ENCODE results near the gene NT5C3A. TPM values are rescaled to one million over a fixed set of nuclear protein-coding genes. Genes with fewer than 3 reads are reported as not detected.
"Not testable (repeated sequence)": the region's sequence is repeated elsewhere in the genome, so short reads cannot be mapped to it uniquely, and the experiment has no call there.

NT5C3A gene
- polyA plus RNA-seq, 1 experiment, result 20.3 TPM

- CTCF ChIA-PET, result interaction anchor here (0.6 kb wide), 1 partner anchor 23 kb away, joined by 4 read pairs; no protein-coding TSS in a partner anchor
- DNase-seq (ENCODE audit: low read depth, low spot score); H3K9me3 ChIP-seq (ENCODE audit: control insufficient read depth, insufficient read depth, low read length); H3K4me3 ChIP-seq (ENCODE audit: low read depth, low read length); POLR2A ChIA-PET; H3K27ac ChIP-seq (ENCODE audit: low read depth, low read length); H3K27me3 ChIP-seq (ENCODE audit: control insufficient read depth, insufficient read depth, low read length): not testable (repeated sequence)
Observed at GRCh38 chr7:32988148-32988547, 74.4 kb downstream of the NT5C3A start.

- H3K27ac ChIP-seq (ENCODE audit: low read depth, low read length); CTCF ChIA-PET; POLR2A ChIA-PET; DNase-seq (ENCODE audit: low read depth, low spot score); H3K27me3 ChIP-seq (ENCODE audit: control insufficient read depth, insufficient read depth, low read length); H3K9me3 ChIP-seq (ENCODE audit: control insufficient read depth, insufficient read depth, low read length); H3K4me3 ChIP-seq (ENCODE audit: low read depth, low read length): not testable (repeated sequence)
Observed at GRCh38 chr7:32979902-32980301, 82.7 kb downstream of the NT5C3A start.

- CTCF ChIA-PET; POLR2A ChIA-PET; H3K27ac ChIP-seq (ENCODE audit: low read depth, low read length); H3K4me3 ChIP-seq (ENCODE audit: low read depth, low read length); H3K27me3 ChIP-seq (ENCODE audit: control insufficient read depth, insufficient read depth, low read length); H3K9me3 ChIP-seq (ENCODE audit: control insufficient read depth, insufficient read depth, low read length): not testable (repeated sequence)
- DNase-seq (ENCODE audit: low read depth, low spot score), result peak; percentile 32
Observed at GRCh38 chr7:32979246-32979645, 83.3 kb downstream of the NT5C3A start.

- CTCF ChIA-PET; DNase-seq (ENCODE audit: low read depth, low spot score); H3K27me3 ChIP-seq (ENCODE audit: control insufficient read depth, insufficient read depth, low read length); H3K9me3 ChIP-seq (ENCODE audit: control insufficient read depth, insufficient read depth, low read length); H3K27ac ChIP-seq (ENCODE audit: low read depth, low read length); POLR2A ChIA-PET; H3K4me3 ChIP-seq (ENCODE audit: low read depth, low read length): not testable (repeated sequence)
Observed at GRCh38 chr7:32977159-32977558, 85.4 kb downstream of the NT5C3A start.

- H3K27me3 ChIP-seq (ENCODE audit: control insufficient read depth, insufficient read depth, low read length); CTCF ChIA-PET; H3K27ac ChIP-seq (ENCODE audit: low read depth, low read length); H3K4me3 ChIP-seq (ENCODE audit: low read depth, low read length); DNase-seq (ENCODE audit: low read depth, low spot score); H3K9me3 ChIP-seq (ENCODE audit: control insufficient read depth, insufficient read depth, low read length); POLR2A ChIA-PET: not testable (repeated sequence)
Observed at GRCh38 chr7:32971967-32972366, 90.6 kb downstream of the NT5C3A start.

GRCh38 chr7:32967268-32967582 lies 95.4 kb downstream of the NT5C3A start:
- H3K9me3 ChIP-seq (ENCODE audit: control insufficient read depth, insufficient read depth, low read length); DNase-seq (ENCODE audit: low read depth, low spot score); H3K27ac ChIP-seq (ENCODE audit: low read depth, low read length); CTCF ChIA-PET; POLR2A ChIA-PET; H3K4me3 ChIP-seq (ENCODE audit: low read depth, low read length); H3K27me3 ChIP-seq (ENCODE audit: control insufficient read depth, insufficient read depth, low read length): not testable (repeated sequence)

- H3K27me3 ChIP-seq (ENCODE audit: control insufficient read depth, insufficient read depth, low read length); POLR2A ChIA-PET; CTCF ChIA-PET; H3K4me3 ChIP-seq (ENCODE audit: low read depth, low read length); H3K9me3 ChIP-seq (ENCODE audit: control insufficient read depth, insufficient read depth, low read length); H3K27ac ChIP-seq (ENCODE audit: low read depth, low read length); DNase-seq (ENCODE audit: low read depth, low spot score): not testable (repeated sequence)
Observed at GRCh38 chr7:32966489-32967267, 95.9 kb downstream of the NT5C3A start.

- TF ChIP-seq CTCF (IDR thresholded peaks at IDR 0.05; ENCODE audit: low read depth, low read length), result peak; percentile 46
- H3K27me3 ChIP-seq (ENCODE audit: control insufficient read depth, insufficient read depth, low read length); H3K4me3 ChIP-seq (ENCODE audit: low read depth, low read length); POLR2A ChIA-PET; H3K27ac ChIP-seq (ENCODE audit: low read depth, low read length); H3K9me3 ChIP-seq (ENCODE audit: control insufficient read depth, insufficient read depth, low read length); DNase-seq (ENCODE audit: low read depth, low spot score): not testable (repeated sequence)
- CTCF ChIA-PET, result interaction anchor here (0.6 to 2.1 kb wide), 10 partner anchors 17 to 143 kb away, joined by 3 to 7 read pairs (median 4); no protein-coding TSS in a partner anchor
Observed at GRCh38 chr7:32964461-32965159, 98.0 kb downstream of the NT5C3A start.

Small RNA genes within 50 kb of the gene (small RNA-seq; reads per million reads assigned to genes)
- not detected for gene RN7SL505P (ENCODE audit: insufficient read length, low read depth)
- not detected for gene RNU6-388P (ENCODE audit: insufficient read length, low read depth)
- not detected for gene RPS29P14 (ENCODE audit: insufficient read length, low read depth)

Other genes with a start within 250 kb of the NT5C3A start
- 21.9 and 26.1 TPM in 2 replicates for gene KBTBD2, start 171.0 kb downstream of the NT5C3A start, polyA plus RNA-seq (2011; rRNA removed)
- gene FKBP9, start 105.3 kb downstream of the NT5C3A start, polyA plus RNA-seq (2011; rRNA removed), result 177 and 204 TPM in 2 replicates
- 18.2 and 23.9 TPM in 2 replicates for gene RP9, start 46.6 kb upstream of the NT5C3A start, polyA plus RNA-seq (2011; rRNA removed)
- gene BBS9, start 66.8 kb upstream of the NT5C3A start, polyA plus RNA-seq (2011; rRNA removed), result 13.5 and 15.6 TPM in 2 replicates

Measured in AG04450 (cell line).